Measurements from ENCODE around the gene RXRB. TPM values are rescaled to one million over a fixed set of nuclear protein-coding genes. Genes with fewer than 3 reads are reported as not detected.

Gene RXRB
- total and polyA plus RNA-seq, 2 of the 13 experiments (the other 11 are each of a cell fraction or from before 2014, with no cell fraction given): 26.7 to 55.7 TPM

DNA sequence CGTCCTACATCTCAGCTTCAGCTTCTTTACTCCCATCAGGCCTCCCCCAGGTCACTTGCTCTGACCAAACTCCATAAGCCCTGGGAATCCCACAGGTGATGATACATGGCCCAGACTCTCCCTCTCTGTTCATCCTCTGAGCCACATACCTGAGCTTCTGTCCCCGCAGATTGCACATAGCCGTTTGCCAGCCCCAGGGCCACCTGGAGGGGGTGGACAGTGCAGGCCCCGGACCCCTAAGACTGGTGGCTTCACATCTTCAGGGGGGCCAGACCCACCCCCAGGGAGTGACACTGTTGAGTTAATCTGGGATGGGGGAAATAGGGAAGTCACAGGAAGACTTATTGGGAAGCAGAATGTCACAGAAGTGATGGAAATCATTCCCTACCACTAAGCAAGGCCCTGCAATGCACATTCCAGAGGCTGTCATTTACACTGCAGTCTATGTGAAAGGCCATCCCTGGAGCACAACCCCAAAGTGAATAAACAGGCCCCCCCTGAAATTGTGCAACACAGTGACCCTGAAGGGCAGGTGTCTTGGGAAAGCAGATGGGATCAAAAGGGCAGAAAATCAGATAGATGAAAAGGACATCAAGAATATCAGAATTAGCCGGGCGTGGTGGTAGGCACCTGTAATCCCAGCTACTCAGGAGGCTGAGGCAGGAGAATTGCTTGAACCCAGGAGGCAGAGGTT, 2.2 kb downstream of the RXRB start (continued):
- TF ChIP-seq, protein P1, sequence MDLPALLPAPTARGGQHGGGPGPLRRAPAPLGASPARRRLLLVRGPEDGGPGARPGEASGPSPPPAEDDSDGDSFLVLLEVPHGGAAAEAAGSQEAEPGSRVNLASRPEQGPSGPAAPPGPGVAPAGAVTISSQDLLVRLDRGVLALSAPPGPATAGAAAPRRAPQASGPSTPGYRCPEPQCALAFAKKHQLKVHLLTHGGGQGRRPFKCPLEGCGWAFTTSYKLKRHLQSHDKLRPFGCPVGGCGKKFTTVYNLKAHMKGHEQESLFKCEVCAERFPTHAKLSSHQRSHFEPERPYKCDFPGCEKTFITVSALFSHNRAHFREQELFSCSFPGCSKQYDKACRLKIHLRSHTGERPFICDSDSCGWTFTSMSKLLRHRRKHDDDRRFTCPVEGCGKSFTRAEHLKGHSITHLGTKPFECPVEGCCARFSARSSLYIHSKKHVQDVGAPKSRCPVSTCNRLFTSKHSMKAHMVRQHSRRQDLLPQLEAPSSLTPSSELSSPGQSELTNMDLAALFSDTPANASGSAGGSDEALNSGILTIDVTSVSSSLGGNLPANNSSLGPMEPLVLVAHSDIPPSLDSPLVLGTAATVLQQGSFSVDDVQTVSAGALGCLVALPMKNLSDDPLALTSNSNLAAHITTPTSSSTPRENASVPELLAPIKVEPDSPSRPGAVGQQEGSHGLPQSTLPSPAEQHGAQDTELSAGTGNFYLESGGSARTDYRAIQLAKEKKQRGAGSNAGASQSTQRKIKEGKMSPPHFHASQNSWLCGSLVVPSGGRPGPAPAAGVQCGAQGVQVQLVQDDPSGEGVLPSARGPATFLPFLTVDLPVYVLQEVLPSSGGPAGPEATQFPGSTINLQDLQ (CRISPR knock-in tag; IDR thresholded peaks at IDR 0.05): no peak
- peak; percentile 72; the same call in 1 of the 2 replicates for TF ChIP-seq HOXA5 (CRISPR knock-in tag; IDR thresholded peaks at IDR 0.05)
- TF ChIP-seq SNAI1 (CRISPR knock-in tag; IDR thresholded peaks at IDR 0.05; ENCODE audit: borderline replicate concordance): peak; percentile 97
- peak; percentile 93 for TF ChIP-seq SPEN (CRISPR knock-in tag; IDR thresholded peaks at IDR 0.05; ENCODE audit: low read depth)
- TF ChIP-seq ZNF468 (CRISPR knock-in tag; IDR thresholded peaks at IDR 0.05): no peak
- no peak for TF ChIP-seq SUZ12 (IDR thresholded peaks at IDR 0.05; ENCODE audit: low read depth, low read length)
- TF ChIP-seq, protein P2, sequence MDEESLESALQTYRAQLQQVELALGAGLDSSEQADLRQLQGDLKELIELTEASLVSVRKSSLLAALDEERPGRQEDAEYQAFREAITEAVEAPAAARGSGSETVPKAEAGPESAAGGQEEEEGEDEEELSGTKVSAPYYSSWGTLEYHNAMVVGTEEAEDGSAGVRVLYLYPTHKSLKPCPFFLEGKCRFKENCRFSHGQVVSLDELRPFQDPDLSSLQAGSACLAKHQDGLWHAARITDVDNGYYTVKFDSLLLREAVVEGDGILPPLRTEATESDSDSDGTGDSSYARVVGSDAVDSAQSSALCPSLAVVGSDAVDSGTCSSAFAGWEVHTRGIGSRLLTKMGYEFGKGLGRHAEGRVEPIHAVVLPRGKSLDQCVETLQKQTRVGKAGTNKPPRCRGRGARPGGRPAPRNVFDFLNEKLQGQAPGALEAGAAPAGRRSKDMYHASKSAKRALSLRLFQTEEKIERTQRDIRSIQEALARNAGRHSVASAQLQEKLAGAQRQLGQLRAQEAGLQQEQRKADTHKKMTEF (CRISPR knock-in tag; IDR thresholded peaks at IDR 0.05): peak; percentile 96
- TF ChIP-seq JDP2 (CRISPR knock-in tag; IDR thresholded peaks at IDR 0.05; ENCODE audit: borderline replicate concordance): no peak
- TF ChIP-seq PRMT3 (CRISPR knock-in tag; IDR thresholded peaks at IDR 0.05; ENCODE audit: borderline replicate concordance, low read depth): no peak
- no peak for TF ChIP-seq NFE2L2 (IDR thresholded peaks at IDR 0.05; ENCODE audit: low read length)
- no peak for TF ChIP-seq ZNF558 (CRISPR knock-in tag; IDR thresholded peaks at IDR 0.05; ENCODE audit: borderline replicate concordance)
- peak; percentile 81 for TF ChIP-seq FOSL2 (CRISPR knock-in tag; IDR thresholded peaks at IDR 0.05)
- TF ChIP-seq, protein P3, sequence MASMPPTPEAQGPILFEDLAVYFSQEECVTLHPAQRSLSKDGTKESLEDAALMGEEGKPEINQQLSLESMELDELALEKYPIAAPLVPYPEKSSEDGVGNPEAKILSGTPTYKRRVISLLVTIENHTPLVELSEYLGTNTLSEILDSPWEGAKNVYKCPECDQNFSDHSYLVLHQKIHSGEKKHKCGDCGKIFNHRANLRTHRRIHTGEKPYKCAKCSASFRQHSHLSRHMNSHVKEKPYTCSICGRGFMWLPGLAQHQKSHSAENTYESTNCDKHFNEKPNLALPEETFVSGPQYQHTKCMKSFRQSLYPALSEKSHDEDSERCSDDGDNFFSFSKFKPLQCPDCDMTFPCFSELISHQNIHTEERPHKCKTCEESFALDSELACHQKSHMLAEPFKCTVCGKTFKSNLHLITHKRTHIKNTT (CRISPR knock-in tag; IDR thresholded peaks at IDR 0.05): no peak
- TF ChIP-seq, protein P4, sequence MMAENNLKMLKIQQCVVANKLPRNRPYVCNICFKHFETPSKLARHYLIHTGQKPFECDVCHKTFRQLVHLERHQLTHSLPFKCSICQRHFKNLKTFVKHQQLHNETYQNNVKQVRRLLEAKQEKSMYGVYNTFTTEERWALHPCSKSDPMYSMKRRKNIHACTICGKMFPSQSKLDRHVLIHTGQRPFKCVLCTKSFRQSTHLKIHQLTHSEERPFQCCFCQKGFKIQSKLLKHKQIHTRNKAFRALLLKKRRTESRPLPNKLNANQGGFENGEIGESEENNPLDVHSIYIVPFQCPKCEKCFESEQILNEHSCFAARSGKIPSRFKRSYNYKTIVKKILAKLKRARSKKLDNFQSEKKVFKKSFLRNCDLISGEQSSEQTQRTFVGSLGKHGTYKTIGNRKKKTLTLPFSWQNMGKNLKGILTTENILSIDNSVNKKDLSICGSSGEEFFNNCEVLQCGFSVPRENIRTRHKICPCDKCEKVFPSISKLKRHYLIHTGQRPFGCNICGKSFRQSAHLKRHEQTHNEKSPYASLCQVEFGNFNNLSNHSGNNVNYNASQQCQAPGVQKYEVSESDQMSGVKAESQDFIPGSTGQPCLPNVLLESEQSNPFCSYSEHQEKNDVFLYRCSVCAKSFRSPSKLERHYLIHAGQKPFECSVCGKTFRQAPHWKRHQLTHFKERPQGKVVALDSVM (CRISPR knock-in tag; IDR thresholded peaks at IDR 0.05): peak; percentile 51; the same call in 1 of the 2 replicates
- TF ChIP-seq SSRP1 (CRISPR knock-in tag; IDR thresholded peaks at IDR 0.05): peak; percentile 56; the same call in 1 of the 2 replicates
- TF ChIP-seq, protein P5, sequence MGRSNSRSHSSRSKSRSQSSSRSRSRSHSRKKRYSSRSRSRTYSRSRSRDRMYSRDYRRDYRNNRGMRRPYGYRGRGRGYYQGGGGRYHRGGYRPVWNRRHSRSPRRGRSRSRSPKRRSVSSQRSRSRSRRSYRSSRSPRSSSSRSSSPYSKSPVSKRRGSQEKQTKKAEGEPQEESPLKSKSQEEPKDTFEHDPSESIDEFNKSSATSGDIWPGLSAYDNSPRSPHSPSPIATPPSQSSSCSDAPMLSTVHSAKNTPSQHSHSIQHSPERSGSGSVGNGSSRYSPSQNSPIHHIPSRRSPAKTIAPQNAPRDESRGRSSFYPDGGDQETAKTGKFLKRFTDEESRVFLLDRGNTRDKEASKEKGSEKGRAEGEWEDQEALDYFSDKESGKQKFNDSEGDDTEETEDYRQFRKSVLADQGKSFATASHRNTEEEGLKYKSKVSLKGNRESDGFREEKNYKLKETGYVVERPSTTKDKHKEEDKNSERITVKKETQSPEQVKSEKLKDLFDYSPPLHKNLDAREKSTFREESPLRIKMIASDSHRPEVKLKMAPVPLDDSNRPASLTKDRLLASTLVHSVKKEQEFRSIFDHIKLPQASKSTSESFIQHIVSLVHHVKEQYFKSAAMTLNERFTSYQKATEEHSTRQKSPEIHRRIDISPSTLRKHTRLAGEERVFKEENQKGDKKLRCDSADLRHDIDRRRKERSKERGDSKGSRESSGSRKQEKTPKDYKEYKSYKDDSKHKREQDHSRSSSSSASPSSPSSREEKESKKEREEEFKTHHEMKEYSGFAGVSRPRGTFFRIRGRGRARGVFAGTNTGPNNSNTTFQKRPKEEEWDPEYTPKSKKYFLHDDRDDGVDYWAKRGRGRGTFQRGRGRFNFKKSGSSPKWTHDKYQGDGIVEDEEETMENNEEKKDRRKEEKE (IDR thresholded peaks at IDR 0.05): no peak
- TF ChIP-seq ETV6 (CRISPR knock-in tag; conservative IDR thresholded peaks at IDR 0.05): no peak
